HepG2 (cell line): Measurements from ENCODE around the gene NEAT1. TPM values are rescaled to one million over a fixed set of nuclear protein-coding genes. Genes with fewer than 3 reads are reported as not detected.

Experiments
- ARNT2 ChIP-seq: sonication (generic); formaldehyde crosslinking; IDR thresholded peaks from 2 replicates; pipeline ENCODE4 v1.8.0; 2022; ENCODE audit warnings: mild to moderate bottlenecking, low read depth, missing genetic modification reagents, moderate library complexity
- ATM ChIP-seq: fragments of 450-650 bp; IDR thresholded peaks from 2 replicates; pipeline ENCODE4 v1.7.1; 2017; ENCODE audit warnings: mild to moderate bottlenecking, borderline replicate concordance
- CBX1 ChIP-seq: IDR thresholded peaks from one replicate; pipeline ENCODE4 v1.6.1; 2016; ENCODE audit warnings: antibody characterized with exemption, low read depth
- DMAP1 ChIP-seq: IDR thresholded peaks from 2 replicates; pipeline ENCODE4 v1.6.1; 2016
- DR1 ChIP-seq: sonication (generic); formaldehyde crosslinking; IDR thresholded peaks from 2 replicates; pipeline ENCODE4 v1.8.0; 2021; ENCODE audit warnings: mild to moderate bottlenecking, missing genetic modification reagents, inconsistent platforms
- FLYWCH1 ChIP-seq: sonication (generic); formaldehyde crosslinking; IDR thresholded peaks from 2 replicates; pipeline ENCODE4 v1.8.1; 2023; ENCODE audit warnings: mild to moderate bottlenecking, missing genetic modification reagents
- HNRNPLL ChIP-seq: fragments of 200-400 bp; formaldehyde crosslinking; IDR thresholded peaks from 2 replicates; pipeline ENCODE4 v1.6.1; 2017; ENCODE audit warnings: mild to moderate bottlenecking, low read depth, low read length; ENCODE audit not compliant: poor library complexity, severe bottlenecking
- ISL2 ChIP-seq: sonication (generic); formaldehyde crosslinking; IDR thresholded peaks from 2 replicates; pipeline ENCODE4 v1.5.0; 2020; ENCODE audit warnings: missing genetic modification reagents
- KAT2B ChIP-seq: fragments of 150-350 bp; IDR thresholded peaks from 2 replicates; pipeline ENCODE4 v1.6.1; 2014; ENCODE audit warnings: low read depth, low read length, borderline replicate concordance
- KDM2A ChIP-seq: sonication (generic); formaldehyde crosslinking; IDR thresholded peaks from 2 replicates; pipeline ENCODE4 v1.4.0; 2020; ENCODE audit warnings: low read depth, missing genetic modification reagents, borderline replicate concordance
- NBN ChIP-seq: fragments of 450-650 bp; conservative IDR thresholded peaks from 2 replicates; pipeline ENCODE4 v1.6.1; 2017
- PHF21A ChIP-seq: sonication (generic); formaldehyde crosslinking; IDR thresholded peaks from 2 replicates; pipeline ENCODE4 v1.5.0; 2020; ENCODE audit warnings: mild to moderate bottlenecking, missing genetic modification reagents
- SAFB2 ChIP-seq: sonication (generic); formaldehyde crosslinking; IDR thresholded peaks from 2 replicates; pipeline ENCODE4 v1.5.1; 2020; ENCODE audit warnings: missing genetic modification reagents, low read depth, mild to moderate bottlenecking, borderline replicate concordance
- SMYD3 ChIP-seq: sonication (generic); formaldehyde crosslinking; IDR thresholded peaks from 2 replicates; pipeline ENCODE4 v1.8.1; 2023; ENCODE audit warnings: mild to moderate bottlenecking, missing genetic modification reagents
- SP5 ChIP-seq: IDR thresholded peaks from 2 replicates; pipeline ENCODE4 v1.6.1; 2016; ENCODE audit warnings: low read depth, borderline replicate concordance
- ZNF30 ChIP-seq: sonication (generic); formaldehyde crosslinking; IDR thresholded peaks from 2 replicates; pipeline ENCODE4 v1.5.0; 2020; ENCODE audit warnings: mild to moderate bottlenecking, missing genetic modification reagents
- ZNF468 ChIP-seq: sonication (generic); formaldehyde crosslinking; IDR thresholded peaks from 2 replicates; pipeline ENCODE4 v1.8.0; 2022; ENCODE audit warnings: mild to moderate bottlenecking, moderate library complexity, missing genetic modification reagents
- ZNF562 ChIP-seq: sonication (generic); formaldehyde crosslinking; IDR thresholded peaks from 2 replicates; pipeline ENCODE4 v1.8.0; 2022; ENCODE audit warnings: missing genetic modification reagents, borderline replicate concordance
- ZNF720 ChIP-seq: sonication (generic); formaldehyde crosslinking; IDR thresholded peaks from 2 replicates; pipeline ENCODE4 v1.4.0; 2020; ENCODE audit warnings: missing genetic modification reagents
- ZNF777 ChIP-seq: sonication (generic); formaldehyde crosslinking; IDR thresholded peaks from 2 replicates; pipeline ENCODE4 v1.4.0; 2020; ENCODE audit warnings: missing genetic modification reagents
- polyA plus RNA-seq, 8 experiments: library from polyadenylated mRNA; depleted of rRNA in 3 of 8; stranded (reverse) in 7 of 8; unstranded in 1 of 8; fragments of >200 nt; fragmentation: Illumina TruSeq in 4 of 8; extraction: Trizol in 4 of 8; gene quantifications; 2 replicates each; pipeline versions ENCODE4 v1.2.1 to v1.2.3, GENCODE V29; 2011 to 2016; ENCODE audit warnings: low read depth in 4 of 8, missing spikeins in 1 of 8, mixed read lengths in 1 of 8; ENCODE audit not compliant: insufficient read depth in 1 of 8
- total RNA-seq, 5 experiments: library from RNA; depleted of rRNA; stranded (reverse); fragments of >200 nt; fragmentation: Illumina TruSeq; extraction: Trizol; gene quantifications; 2 replicates each; pipeline ENCODE4 v1.2.3, GENCODE V29; 2016; ENCODE audit warnings: low read depth in 1 of 5
- TF ChIP-seq, protein P1 (sequence below): sonication (generic); formaldehyde crosslinking; IDR thresholded peaks from 2 replicates; pipeline ENCODE4 v1.8.0; 2022; ENCODE audit warnings: missing genetic modification reagents, low read depth, mild to moderate bottlenecking, borderline replicate concordance
- TF ChIP-seq, protein P2 (sequence below): sonication (generic); formaldehyde crosslinking; IDR thresholded peaks from 2 replicates; pipeline ENCODE4 v1.5.0; 2020; ENCODE audit warnings: mild to moderate bottlenecking, missing genetic modification reagents, borderline replicate concordance
- TF ChIP-seq, protein P3 (sequence below): sonication (generic); formaldehyde crosslinking; IDR thresholded peaks from 2 replicates; pipeline ENCODE4 v1.4.0; 2020; ENCODE audit warnings: mild to moderate bottlenecking, missing genetic modification reagents
- TF ChIP-seq, protein P4 (sequence below): sonication (generic); formaldehyde crosslinking; IDR thresholded peaks from 2 replicates; pipeline ENCODE4 v1.4.0; 2020; ENCODE audit warnings: missing genetic modification reagents

The NEAT1 gene
- total and polyA plus RNA-seq, 2 of the 13 experiments (the other 11 are each of a cell fraction or from before 2014, with no cell fraction given), result 20.5 to 41.2 TPM

DNA sequence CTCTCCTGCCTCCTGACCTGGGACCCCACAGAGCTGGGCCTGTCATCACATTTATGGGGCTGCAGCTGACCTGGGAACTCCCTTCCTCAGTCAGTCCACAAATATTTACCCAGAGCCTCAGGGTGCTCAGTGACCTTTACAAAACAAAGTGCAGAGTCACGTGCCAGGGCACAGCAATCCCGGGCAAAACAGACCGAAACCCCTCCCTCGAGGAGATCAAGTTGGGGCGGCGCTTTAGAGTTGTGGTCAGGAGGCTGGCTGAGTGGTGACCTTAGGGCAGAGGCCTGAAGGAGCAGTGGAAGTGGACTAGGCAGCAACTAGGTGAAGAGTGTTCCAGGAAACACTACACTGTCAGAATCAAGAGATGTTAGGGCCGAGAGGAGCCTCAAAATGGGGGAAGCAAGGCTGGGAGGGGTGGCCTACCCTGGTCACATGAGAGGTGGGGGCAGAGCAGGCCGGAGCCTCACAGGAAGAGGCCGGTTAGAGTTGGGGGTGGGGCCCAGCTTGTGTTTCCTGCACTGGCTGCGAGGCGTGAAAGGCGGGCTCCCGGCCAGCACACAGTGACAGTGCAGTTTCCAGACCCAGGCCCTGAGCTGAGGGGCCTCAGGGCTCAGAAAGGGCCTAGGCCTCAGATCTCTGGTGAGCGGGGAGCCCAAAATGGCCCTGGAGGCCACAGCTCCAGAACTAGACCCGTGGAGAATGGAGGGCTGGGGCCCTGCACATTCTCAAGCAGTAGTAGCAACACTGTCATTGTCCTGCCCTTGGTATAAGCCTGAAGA, 3.7 kb upstream of the NEAT1 start (continued):
- TF ChIP-seq, protein P1, sequence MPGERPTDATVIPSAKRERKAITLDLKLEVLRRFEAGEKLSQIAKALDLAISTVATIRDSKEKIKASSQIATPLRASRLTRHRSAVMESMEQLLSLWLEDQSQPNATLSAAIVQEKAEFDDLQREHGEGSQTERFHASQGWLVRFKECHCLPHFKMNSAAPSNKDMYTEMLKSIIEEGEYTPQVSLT (CRISPR knock-in tag), result no peak
- TF ChIP-seq PHF21A (CRISPR knock-in tag) (peak; percentile 96), ZNF720 (CRISPR knock-in tag) (no peak), KDM2A (CRISPR knock-in tag) (peak; percentile 55), ZNF777 (0 out of 2 replicates have a peak, but pooled peaks have one; percentile 24), ATM (no peak), SMYD3 (CRISPR knock-in tag) (peak; percentile 86; the same call in 1 of the 2 replicates), NBN (no peak), DMAP1 (CRISPR knock-in tag) (no peak; the same call in none of the 2 replicates), SP5 (CRISPR knock-in tag) (peak; percentile 96), ZNF468 (no peak), FLYWCH1 (CRISPR knock-in tag) (no peak), ISL2 (peak; percentile 69; the same call in 1 of the 2 replicates), ZNF30 (CRISPR knock-in tag) (no peak), HNRNPLL (peak; percentile 56), DR1 (CRISPR knock-in tag) (peak; percentile 75), KAT2B (no peak), CBX1 (peak; percentile 76), SAFB2 (peak; percentile 46; the same call in 1 of the 2 replicates), ARNT2 (CRISPR knock-in tag) (peak; percentile 78; the same call in 1 of the 2 replicates), ZNF562 (CRISPR knock-in tag) (no peak)
- TF ChIP-seq, protein P2, sequence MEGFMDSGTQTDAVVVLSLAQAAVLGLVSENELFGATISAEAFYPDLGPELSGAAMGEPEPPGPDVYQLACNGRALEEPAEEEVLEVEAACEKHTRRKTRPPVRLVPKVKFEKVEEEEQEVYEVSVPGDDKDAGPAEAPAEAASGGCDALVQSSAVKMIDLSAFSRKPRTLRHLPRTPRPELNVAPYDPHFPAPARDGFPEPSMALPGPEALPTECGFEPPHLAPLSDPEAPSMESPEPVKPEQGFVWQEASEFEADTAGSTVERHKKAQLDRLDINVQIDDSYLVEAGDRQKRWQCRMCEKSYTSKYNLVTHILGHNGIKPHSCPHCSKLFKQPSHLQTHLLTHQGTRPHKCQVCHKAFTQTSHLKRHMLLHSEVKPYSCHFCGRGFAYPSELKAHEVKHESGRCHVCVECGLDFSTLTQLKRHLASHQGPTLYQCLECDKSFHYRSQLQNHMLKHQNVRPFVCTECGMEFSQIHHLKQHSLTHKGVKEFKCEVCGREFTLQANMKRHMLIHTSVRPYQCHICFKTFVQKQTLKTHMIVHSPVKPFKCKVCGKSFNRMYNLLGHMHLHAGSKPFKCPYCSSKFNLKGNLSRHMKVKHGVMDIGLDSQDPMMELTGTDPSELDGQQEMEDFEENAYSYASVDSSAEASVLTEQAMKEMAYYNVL (CRISPR knock-in tag), result peak; percentile 72; the same call in 1 of the 2 replicates
- TF ChIP-seq, protein P3, sequence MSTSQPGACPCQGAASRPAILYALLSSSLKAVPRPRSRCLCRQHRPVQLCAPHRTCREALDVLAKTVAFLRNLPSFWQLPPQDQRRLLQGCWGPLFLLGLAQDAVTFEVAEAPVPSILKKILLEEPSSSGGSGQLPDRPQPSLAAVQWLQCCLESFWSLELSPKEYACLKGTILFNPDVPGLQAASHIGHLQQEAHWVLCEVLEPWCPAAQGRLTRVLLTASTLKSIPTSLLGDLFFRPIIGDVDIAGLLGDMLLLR (CRISPR knock-in tag), result peak; percentile 45; the same call in 1 of the 2 replicates
- TF ChIP-seq, protein P4, sequence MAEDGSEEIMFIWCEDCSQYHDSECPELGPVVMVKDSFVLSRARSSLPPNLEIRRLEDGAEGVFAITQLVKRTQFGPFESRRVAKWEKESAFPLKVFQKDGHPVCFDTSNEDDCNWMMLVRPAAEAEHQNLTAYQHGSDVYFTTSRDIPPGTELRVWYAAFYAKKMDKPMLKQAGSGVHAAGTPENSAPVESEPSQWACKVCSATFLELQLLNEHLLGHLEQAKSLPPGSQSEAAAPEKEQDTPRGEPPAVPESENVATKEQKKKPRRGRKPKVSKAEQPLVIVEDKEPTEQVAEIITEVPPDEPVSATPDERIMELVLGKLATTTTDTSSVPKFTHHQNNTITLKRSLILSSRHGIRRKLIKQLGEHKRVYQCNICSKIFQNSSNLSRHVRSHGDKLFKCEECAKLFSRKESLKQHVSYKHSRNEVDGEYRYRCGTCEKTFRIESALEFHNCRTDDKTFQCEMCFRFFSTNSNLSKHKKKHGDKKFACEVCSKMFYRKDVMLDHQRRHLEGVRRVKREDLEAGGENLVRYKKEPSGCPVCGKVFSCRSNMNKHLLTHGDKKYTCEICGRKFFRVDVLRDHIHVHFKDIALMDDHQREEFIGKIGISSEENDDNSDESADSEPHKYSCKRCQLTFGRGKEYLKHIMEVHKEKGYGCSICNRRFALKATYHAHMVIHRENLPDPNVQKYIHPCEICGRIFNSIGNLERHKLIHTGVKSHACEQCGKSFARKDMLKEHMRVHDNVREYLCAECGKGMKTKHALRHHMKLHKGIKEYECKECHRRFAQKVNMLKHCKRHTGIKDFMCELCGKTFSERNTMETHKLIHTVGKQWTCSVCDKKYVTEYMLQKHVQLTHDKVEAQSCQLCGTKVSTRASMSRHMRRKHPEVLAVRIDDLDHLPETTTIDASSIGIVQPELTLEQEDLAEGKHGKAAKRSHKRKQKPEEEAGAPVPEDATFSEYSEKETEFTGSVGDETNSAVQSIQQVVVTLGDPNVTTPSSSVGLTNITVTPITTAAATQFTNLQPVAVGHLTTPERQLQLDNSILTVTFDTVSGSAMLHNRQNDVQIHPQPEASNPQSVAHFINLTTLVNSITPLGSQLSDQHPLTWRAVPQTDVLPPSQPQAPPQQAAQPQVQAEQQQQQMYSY, result no peak
